HG03066 (cell line): ENCODE measurements around the gene GPR61.

Experiments used
- ATAC-seq: cut with Tn5 transposase; IDR thresholded peaks from one replicate; pipeline ENCODE4 v1.9.1; 2021; ENCODE audit warnings: low read depth; ENCODE audit not compliant: unreplicated experiment

Gene GPR61

GRCh38 chr1:109534307-109534858, 5.3 kb upstream of the GPR61 start:
- no peak for ATAC-seq

DNA sequence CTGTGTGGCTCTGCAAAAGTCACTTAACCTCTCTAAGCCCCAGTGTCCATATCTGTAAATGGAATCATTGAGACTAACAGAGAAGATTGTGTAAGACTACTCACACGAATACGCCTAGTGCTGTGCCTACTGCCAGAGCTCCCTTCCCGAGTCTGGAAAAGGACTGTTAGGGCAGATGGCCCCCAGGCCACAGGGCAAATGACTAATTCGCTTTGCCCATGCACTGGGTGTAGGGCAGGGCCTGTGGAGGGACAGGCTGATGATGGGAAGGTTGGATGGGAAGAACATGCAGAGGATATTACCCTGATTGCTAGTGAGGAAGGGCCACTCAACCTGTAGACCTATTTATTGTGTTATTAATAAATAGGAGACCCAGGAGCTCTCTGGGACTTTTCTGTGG, 4.2 kb upstream of the GPR61 start:
- ATAC-seq = no peak

DNA sequence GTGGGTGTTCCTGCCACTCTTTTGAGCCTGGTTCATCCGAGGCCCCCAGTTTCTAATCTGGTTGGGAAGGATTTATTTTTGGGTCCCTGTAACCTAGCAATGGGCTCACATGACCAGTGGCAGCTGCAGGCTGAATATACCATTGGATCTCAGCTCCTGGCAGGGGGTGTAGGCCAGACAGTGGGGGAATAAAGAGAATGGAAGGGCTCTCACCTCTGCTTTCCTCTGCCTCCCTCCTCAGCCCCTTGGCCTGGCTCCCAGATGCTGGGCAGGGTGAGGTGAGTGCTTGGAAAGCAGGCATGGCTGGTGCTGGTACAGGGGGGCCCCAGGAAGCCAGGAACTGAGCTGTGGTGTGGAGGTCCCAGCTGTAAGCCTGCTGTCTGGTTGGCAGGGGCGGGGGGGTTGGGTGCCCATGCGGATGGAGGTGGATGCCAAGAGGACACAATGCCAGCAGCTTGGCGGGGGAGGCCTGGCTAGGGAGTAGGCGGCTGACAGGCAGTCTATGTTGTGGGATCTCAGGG, 3.6 kb upstream of the GPR61 start:
- no peak for ATAC-seq

DNA sequence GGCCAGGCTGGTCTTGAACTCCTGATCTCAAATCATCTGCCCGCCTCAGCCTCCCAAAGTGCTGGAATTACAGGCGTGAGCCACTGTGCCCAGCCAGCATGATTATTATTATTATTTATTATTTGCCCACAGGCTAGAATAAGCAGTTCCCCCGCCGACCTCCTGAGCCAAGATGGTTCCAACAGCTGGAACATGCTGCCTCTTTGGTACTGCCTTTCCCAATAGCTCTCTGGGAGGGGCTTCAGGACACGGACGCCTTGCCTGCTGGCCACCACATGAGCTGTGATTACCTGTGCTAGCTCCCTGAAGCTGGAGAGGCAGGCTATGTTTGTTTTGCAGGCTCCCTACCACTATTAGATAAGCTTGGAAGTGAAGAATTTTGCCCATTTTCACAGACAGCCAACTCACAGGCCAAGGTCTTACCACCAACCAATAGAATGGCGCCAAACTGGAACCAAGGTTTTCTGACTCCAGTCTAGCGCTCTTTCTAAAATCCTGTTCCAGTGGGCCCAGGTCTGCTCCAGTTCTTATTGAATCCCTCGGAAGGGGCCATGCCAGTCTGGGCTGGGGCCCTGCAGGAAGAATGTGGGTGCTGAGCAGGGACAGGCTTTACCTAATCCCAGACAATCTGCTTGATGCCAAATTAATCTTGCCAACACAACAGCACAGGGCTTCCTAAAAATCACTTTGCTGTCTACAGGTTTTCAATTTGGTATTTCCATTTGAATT, 2.1 kb upstream of the GPR61 start:
- ATAC-seq = no peak

- ATAC-seq = no peak
Observed at GRCh38 chr1:109538827-109539555, 681 bp upstream of the GPR61 start.

DNA sequence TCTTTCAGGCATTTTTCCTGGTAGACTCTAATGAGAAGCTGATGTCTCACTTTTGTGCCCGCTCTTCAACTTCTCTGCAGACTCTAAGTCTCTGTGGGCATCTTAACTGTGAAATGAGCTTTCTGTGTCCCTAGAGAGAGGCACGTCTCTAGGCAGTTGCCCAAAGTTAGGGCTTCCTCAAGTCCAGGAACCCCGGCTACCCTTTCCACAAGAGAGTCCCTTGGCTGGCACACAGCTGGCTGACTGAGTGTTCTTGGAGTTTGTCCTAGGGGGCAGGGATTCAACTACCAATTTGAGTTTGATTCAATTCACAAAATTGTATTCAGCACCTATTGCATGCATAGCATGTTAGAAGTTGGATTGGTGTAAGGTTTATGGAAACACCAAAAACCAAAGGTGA, 1.4 kb downstream of the GPR61 start:
- ATAC-seq = no peak

GRCh38 chr1:109542657-109543056, 3.0 kb downstream of the GPR61 start:
- no peak for ATAC-seq

DNA sequence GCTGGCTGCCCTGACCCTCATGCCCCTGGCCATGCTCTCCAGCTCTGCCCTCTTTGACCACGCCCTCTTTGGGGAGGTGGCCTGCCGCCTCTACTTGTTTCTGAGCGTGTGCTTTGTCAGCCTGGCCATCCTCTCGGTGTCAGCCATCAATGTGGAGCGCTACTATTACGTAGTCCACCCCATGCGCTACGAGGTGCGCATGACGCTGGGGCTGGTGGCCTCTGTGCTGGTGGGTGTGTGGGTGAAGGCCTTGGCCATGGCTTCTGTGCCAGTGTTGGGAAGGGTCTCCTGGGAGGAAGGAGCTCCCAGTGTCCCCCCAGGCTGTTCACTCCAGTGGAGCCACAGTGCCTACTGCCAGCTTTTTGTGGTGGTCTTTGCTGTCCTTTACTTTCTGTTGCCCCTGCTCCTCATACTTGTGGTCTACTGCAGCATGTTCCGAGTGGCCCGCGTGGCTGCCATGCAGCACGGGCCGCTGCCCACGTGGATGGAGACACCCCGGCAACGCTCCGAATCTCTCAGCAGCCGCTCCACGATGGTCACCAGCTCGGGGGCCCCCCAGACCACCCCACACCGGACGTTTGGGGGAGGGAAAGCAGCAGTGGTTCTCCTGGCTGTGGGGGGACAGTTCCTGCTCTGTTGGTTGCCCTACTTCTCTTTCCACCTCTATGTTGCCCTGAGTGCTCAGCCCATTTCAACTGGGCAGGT, 3.8 kb downstream of the GPR61 start:
- ATAC-seq = no peak

DNA sequence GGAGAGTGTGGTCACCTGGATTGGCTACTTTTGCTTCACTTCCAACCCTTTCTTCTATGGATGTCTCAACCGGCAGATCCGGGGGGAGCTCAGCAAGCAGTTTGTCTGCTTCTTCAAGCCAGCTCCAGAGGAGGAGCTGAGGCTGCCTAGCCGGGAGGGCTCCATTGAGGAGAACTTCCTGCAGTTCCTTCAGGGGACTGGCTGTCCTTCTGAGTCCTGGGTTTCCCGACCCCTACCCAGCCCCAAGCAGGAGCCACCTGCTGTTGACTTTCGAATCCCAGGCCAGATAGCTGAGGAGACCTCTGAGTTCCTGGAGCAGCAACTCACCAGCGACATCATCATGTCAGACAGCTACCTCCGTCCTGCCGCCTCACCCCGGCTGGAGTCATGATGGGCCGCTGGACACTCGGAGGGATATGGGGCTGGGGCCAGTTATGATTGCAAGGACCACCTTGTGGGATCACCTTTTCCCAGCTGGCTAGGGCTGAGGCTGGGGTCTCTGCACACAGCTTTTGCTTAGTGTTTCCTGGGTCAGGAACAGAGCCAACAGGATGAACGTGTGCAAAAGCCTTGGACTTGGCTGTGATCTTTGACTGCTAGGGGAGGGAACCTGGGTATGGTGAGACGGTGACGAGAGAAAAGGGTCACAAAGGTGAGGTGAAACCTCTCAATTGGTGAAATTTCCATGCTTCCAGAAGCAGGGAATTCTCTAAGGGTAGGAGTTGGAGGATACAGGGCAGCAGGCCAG, 4.5 kb downstream of the GPR61 start:
- ATAC-seq = no peak

DNA sequence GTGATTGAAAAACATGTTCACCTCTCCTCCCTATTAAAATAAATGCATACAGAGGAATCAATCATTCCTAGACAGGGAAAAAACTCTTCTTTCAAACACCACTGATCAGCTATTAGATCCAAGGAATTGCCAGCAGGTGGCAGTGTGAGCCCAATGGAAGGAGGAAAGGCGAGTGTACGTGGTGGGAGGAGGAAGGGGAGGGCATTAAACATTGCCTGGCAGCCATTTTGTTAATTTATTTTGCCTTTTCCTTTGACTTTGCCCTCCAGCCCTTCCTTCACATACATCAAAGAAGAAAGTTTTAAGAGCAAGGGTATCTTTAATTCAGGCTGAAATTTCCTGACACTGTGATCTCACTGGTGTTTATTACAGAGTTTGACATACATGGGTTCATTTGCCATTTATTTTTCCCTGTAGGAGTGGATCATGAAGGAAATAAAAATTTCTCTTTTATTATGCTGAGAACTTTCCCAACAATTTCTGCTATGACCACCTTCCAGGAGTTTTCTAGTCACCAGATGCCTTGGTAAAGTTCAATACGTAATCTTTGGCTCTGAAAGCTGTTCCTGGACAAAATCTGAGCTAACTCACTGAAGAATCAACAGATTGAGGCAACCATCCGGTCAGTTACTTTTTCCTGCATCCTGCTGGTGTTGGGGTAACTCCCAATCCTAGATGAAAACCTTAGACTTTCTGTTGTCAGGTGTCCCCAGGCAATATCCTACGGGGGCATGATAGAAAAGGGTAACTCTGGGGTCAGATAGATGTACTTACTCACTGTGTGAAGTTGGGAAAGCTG, 6.8 kb downstream of the GPR61 start:
- ATAC-seq = no peak

DNA sequence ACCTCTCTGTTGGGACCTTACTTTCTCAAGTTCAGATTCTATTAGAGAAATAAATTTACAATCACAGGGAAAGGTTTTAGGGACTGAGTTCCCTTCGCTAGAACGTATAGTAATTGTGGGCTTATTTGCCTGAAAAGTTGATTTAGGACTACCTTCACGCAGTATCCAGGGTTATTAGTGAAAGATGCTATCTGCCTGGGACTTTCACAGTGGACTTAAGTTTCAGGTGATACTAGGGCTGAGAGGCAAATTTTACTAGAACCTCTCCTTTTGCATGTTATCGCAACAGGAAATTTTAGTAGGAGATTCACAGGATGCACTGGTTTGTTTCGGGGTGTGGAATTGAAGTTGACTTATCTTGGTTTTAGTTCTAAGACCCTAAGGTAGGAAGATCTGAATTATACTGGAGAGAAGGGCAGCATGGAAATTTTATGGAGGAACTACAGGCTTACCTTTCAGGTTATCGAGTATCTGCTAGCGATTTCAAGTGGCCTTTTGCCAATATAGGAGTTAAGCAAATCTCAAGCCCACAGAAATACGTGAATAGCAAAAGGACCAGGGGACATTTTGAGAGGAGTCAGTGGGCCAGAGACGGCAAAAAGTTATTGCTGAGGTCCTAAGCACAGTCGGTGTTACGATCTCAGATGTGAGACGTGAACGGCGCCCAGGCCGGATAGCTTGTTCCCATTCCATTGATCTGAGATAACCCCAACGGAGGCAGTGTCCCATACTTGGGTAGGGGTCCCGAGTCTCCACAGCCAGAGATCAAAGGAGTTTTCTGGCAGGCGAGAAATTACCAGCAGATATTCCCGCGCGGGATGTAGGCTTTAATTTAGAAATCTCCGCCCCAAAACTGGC, 8.0 kb downstream of the GPR61 start:
- no peak for ATAC-seq

- peak; percentile 92 for ATAC-seq
Observed at GRCh38 chr1:109548321-109549267, 8.9 kb downstream of the GPR61 start, which contains the start of gene GNAI3. Gene GNAI3 (plus strand): TSS chr1:109548615. CDS start chr1:109548721, 106 bp downstream.

DNA sequence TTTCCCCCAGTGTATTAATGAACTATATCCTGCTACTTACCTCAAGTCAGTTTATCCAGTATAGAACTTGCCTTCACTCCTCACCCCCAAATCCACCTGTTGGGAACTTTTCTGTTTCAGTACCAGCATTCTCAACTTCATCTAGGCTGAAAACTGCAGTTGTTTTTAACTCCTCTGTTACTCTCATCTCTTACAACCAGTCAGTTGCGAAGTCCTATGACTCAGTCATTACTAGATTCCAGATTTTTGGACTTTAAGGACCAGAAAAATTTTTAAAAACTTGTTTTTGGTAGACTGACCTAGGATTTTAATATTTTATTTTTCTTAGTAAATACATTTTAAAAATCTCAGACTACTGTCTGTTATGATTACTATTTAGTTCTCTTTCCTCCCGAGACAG, 16.9 kb downstream of the GPR61 start:
- ATAC-seq = no peak

DNA sequence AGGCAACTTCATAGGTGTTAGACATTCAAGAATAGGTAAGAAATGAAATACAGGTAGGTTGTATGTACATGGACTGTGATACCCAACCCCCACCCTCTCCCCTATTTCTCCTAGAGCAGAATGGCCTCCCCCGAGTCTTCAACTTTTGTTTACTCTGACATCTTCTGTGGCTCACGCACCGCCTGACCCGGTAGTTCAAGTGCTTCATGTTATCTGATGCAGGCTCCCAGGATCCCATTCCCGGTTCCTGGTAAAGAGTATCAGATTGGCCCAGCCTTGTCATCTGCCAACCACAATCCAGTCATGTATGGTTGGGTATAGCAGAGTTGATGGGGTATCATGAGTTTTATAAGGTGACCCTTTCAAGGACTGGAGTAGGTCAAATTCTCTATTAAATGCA, 17.8 kb downstream of the GPR61 start:
- no peak for ATAC-seq

- no peak for ATAC-seq
Observed at GRCh38 chr1:109559995-109560394, 20.3 kb downstream of the GPR61 start.

DNA sequence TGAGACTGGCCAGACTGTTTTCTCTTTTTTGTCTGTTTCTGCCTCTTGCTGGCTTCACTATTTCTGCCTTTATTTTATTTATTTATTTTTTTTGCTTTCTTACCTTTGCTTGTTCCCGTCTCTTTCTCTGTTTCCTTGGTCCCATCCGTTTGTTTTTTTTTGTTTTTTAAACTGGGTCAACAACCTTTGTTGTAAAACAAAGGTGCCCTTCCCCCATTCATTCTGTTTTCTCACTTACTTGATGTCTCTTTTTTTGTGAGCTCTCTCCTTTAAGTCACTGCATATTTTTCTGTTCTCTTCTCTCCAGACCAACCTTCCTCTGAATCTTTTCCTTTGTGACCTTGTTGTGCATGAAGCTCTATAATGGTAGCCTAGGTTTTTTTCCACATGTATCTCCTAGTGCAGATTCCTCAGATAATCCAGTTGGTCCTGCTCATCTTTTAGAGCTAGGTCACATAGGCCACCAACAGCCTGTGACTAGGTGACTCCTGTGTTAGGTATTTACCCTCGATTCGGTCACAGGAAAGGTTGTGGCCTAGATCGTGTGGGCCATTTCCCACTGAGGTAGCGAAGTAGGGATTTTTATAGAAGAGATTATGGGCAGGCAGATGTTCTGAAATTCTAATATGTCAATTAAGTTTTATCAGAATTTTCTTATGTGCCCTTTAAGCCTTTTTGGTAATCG, 24.7 kb downstream of the GPR61 start:
- ATAC-seq = no peak

DNA sequence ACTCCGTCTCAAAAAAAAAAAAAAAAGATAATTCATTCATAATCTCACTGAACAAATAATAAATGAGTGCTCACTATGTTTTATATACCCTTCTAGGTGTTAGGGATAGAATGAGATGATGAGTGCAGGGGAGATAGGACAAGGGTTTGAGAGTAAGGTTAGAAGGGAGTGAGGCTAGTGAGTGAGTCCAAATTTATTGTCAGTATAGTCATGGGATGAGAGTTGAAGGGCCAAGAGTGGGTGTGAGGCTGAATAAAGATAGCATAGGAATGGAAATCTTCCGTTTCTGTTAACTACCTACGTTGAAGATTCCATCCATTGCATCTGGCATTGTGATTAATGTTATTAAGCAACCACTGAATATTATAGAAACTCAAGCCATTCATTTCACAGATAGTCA, 25.6 kb downstream of the GPR61 start:
- no peak for ATAC-seq
